K562 (cell line): ENCODE results near the gene VWF. TPM values are rescaled to one million over a fixed set of nuclear protein-coding genes. Genes with fewer than 3 reads are reported as not detected.

Experiments
- ATAC-seq: fragments of 200-7000 bp; cut with Tn5 transposase; 3 replicates; pipeline ENCODE4 v1.9.1; 2020; ENCODE audit warnings: moderate library complexity
- BruUV-seq: library from RNA; stranded (reverse); fragments of 400-500 nt; replicated peaks from 2 replicates; lab custom pipeline; 2021; lab: Mats Ljungman, UMichigan
- CTCF ChIA-PET: fragments of 300-600 bp; formaldehyde crosslinking; extraction: SDS; loops from one replicate; lab custom pipeline; 2021; ENCODE audit warnings: low intra/inter-chr PET ratio; lab: Yijun Ruan, JAX
- POLR2A ChIA-PET: fragments of 300-600, 350-650 bp; sonication (Branson Sonifier 250); formaldehyde crosslinking; extraction: SDS; loops from one replicate; lab custom pipeline; 2021; ENCODE audit warnings: antibody characterized with exemption, inconsistent platforms; lab: Yijun Ruan, JAX
- DNase-seq, 4 experiments: peaks; one replicate each; pipeline versions ENCODE4 v3.0.0 to v3.0.0-alpha.2; 2011 to 2018; ENCODE audit warnings: low spot score in 3 of 4, mixed read lengths in 3 of 4; ENCODE audit errors: extremely low read depth in 1 of 4
- FAIRE-seq: peaks from 2 replicates; lab custom pipeline; 2011; peaks lifted over from hg19 to GRCh38; lab: Jason Lieb, UNC
- H2AFZ ChIP-seq: 2 replicates; pipeline ENCODE4 v1.6.0; 2011; ENCODE audit warnings: low read depth, low read length, control low read depth, inconsistent platforms
- H3K27ac ChIP-seq: fragments of 200-600 bp; 3 replicates; pipeline ENCODE4 v1.8.0; 2011; ENCODE audit warnings: low read depth, mild to moderate bottlenecking, control low read depth, inconsistent platforms, low read length, moderate library complexity, mixed read lengths; ENCODE audit errors: extremely low read depth
- H3K27me3 ChIP-seq, 2 experiments: fragments of 300-600 bp in 1 of 2; 2 replicates in 1 of 2; 3 replicates in 1 of 2; pipeline versions ENCODE4 v1.6.0 to v1.8.0; 2011; ENCODE audit warnings: inconsistent platforms in 2 of 2, low read length in 2 of 2, mild to moderate bottlenecking in 1 of 2, mixed read lengths in 1 of 2, moderate library complexity in 1 of 2; ENCODE audit not compliant: control insufficient read depth in 2 of 2, insufficient read depth in 2 of 2
- H3K36me3 ChIP-seq: fragments of 300-600 bp; 3 replicates; pipeline ENCODE4 v1.8.0; 2011; ENCODE audit warnings: mild to moderate bottlenecking, low read length, inconsistent platforms; ENCODE audit not compliant: control insufficient read depth, insufficient read depth
- H3K4me1 ChIP-seq, 2 experiments: fragments of 200-600 bp in 1 of 2; replicated peaks in 1 of 2; 2 replicates in 1 of 2; 3 replicates in 1 of 2; pipeline versions ENCODE4 v1.5.1 to v1.8.0; 2011; ENCODE audit warnings: inconsistent platforms in 2 of 2, low read length in 2 of 2, mild to moderate bottlenecking in 1 of 2, mixed read lengths in 1 of 2, moderate library complexity in 1 of 2; ENCODE audit not compliant: control insufficient read depth in 2 of 2, insufficient read depth in 2 of 2
- H3K4me2 ChIP-seq: 2 replicates; pipeline ENCODE4 v1.6.1; 2011; ENCODE audit warnings: low read length, control low read depth, inconsistent platforms, mixed read lengths; ENCODE audit not compliant: insufficient read depth
- H3K4me3 ChIP-seq: fragments of 200-600 bp; sonication (generic), shearing (Covaris generic); 2 replicates; pipeline ENCODE4 v1.5.1; 2016; ENCODE audit warnings: control low read depth, inconsistent platforms
- H3K79me2 ChIP-seq: fragments of 200-600 bp; 3 replicates; pipeline ENCODE4 v1.8.0; 2011; ENCODE audit warnings: low read length, inconsistent platforms; ENCODE audit not compliant: control insufficient read depth, insufficient read depth
- H3K9ac ChIP-seq, 2 experiments: 2 replicates each; pipeline versions ENCODE4 v1.6.0 to v1.6.1; 2011; ENCODE audit warnings: low read depth in 2 of 2, low read length in 2 of 2, control low read depth in 1 of 2, inconsistent platforms in 1 of 2, mild to moderate bottlenecking in 1 of 2, mixed read lengths in 1 of 2; ENCODE audit not compliant: insufficient read depth in 1 of 2
- H3K9me1 ChIP-seq: one replicate; pipeline ENCODE4 v1.6.0; 2011; ENCODE audit warnings: inconsistent platforms, mild to moderate bottlenecking, low read length, moderate library complexity; ENCODE audit not compliant: control insufficient read depth, insufficient read depth
- H3K9me3 ChIP-seq: replicated peaks from 2 replicates; pipeline ENCODE4 v1.5.1; 2011; ENCODE audit warnings: low read depth, low read length, inconsistent platforms; ENCODE audit not compliant: control insufficient read depth, insufficient read depth
- H4K20me1 ChIP-seq: replicated peaks from 2 replicates; pipeline ENCODE4 v1.6.1; 2011; ENCODE audit warnings: low read length, inconsistent platforms, mixed read lengths; ENCODE audit not compliant: control insufficient read depth, insufficient read depth
- CSDE1 ChIP-seq, 2 experiments: fragments of 450-650 bp; IDR thresholded peaks; 2 replicates each; pipeline ENCODE4 v1.6.1; 2016; ENCODE audit warnings: mild to moderate bottlenecking in 1 of 2
- GATAD2B ChIP-seq: fragments of 450-650 bp; IDR thresholded peaks from 2 replicates; pipeline ENCODE4 v1.6.1; 2017; ENCODE audit warnings: mild to moderate bottlenecking, borderline replicate concordance
- HEY1 ChIP-seq: fragments of 250-450 bp; sonication (Bioruptor Pico); IDR thresholded peaks from 2 replicates; pipeline ENCODE4 v1.5.0; 2020; ENCODE audit warnings: mild to moderate bottlenecking, moderate library complexity, borderline replicate concordance
- MBD2 ChIP-seq: sonication (generic); IDR thresholded peaks from 2 replicates; pipeline ENCODE4 v1.6.1; 2016; ENCODE audit warnings: low read depth, borderline replicate concordance
- NELFE ChIP-seq: IDR thresholded peaks from 2 replicates; pipeline ENCODE4 v1.6.1; 2011; ENCODE audit warnings: mild to moderate bottlenecking; ENCODE audit not compliant: insufficient read depth, insufficient read length
- PCBP1 ChIP-seq: fragments of 200-400 bp; formaldehyde crosslinking; IDR thresholded peaks from 2 replicates; pipeline ENCODE4 v1.6.1; 2018; ENCODE audit warnings: mild to moderate bottlenecking, low read depth, low read length; ENCODE audit not compliant: poor library complexity, severe bottlenecking
- POLR2B ChIP-seq: fragments of 450-650 bp; IDR thresholded peaks from 2 replicates; pipeline ENCODE4 v1.6.1; 2018; ENCODE audit warnings: low read depth; ENCODE audit not compliant: partially characterized antibody
- POLR3A ChIP-seq: IDR thresholded peaks from 2 replicates; pipeline ENCODE4 v1.6.1; 2011; ENCODE audit warnings: borderline replicate concordance, mild to moderate bottlenecking, moderate library complexity; ENCODE audit not compliant: insufficient read length, insufficient read depth; ENCODE audit errors: extremely low read depth
- RBM34 ChIP-seq: fragments of 200-400 bp; formaldehyde crosslinking; IDR thresholded peaks from 2 replicates; pipeline ENCODE4 v1.6.1; 2018; ENCODE audit warnings: low read length, borderline replicate concordance; ENCODE audit not compliant: insufficient read depth
- SOX6 ChIP-seq: fragments of 450-650 bp; IDR thresholded peaks from 2 replicates; pipeline ENCODE4 v1.6.1; 2014; ENCODE audit warnings: mild to moderate bottlenecking
- SUPT5H ChIP-seq: fragments of 450-650 bp; IDR thresholded peaks from 2 replicates; pipeline ENCODE4 v1.6.1; 2016
- TCF7 ChIP-seq: sonication (generic); IDR thresholded peaks from 2 replicates; pipeline ENCODE4 v1.6.1; 2016; ENCODE audit warnings: antibody characterized with exemption, borderline replicate concordance
- ZNF586 ChIP-seq: fragments of 450-650 bp; formaldehyde crosslinking; conservative IDR thresholded peaks from 2 replicates; pipeline ENCODE4 v1.4.0; 2020; ENCODE audit warnings: mild to moderate bottlenecking, moderate library complexity
- ZNF695 ChIP-seq: fragments of 450-650 bp; formaldehyde crosslinking; IDR thresholded peaks from 2 replicates; pipeline ENCODE4 v1.4.0; 2020; ENCODE audit warnings: mild to moderate bottlenecking, moderate library complexity
- ZNF785 ChIP-seq: fragments of 250-450 bp; sonication (Bioruptor Pico); IDR thresholded peaks from 2 replicates; pipeline ENCODE4 v1.4.0; 2020; ENCODE audit warnings: mild to moderate bottlenecking
- WGBS: fragments of 100-300 bp; shearing (Covaris generic); methylation state at CpG from one replicate; pipeline ENCODE4 v1.1.6; 2016; ENCODE audit warnings: low coverage, mixed read lengths; ENCODE audit not compliant: insufficient coverage; ENCODE audit errors: missing lambda C conversion rate; 5-methylcytosine and 5-hydroxymethylcytosine counted together
- in situ Hi-C: fragments of 300-500 bp; cut with MboI; formaldehyde crosslinking; loops from 4 replicates; pipeline ENCODE4 v1.15.0; 2018; ENCODE audit warnings: inconsistent platforms, mixed read lengths
- intact Hi-C: fragments of 100-400 bp; cut with micrococcal nuclease; formaldehyde crosslinking; loops from 2 replicates; pipeline ENCODE4 v1.14.2; 2022
- polyA plus RNA-seq, 8 experiments: library from polyadenylated mRNA; depleted of rRNA in 4 of 8; stranded (reverse) in 5 of 8; unstranded in 3 of 8; fragments of >200 nt; fragmentation: Nextera tagmentation in 2 of 8; fragmentation: Illumina TruSeq in 1 of 8; extraction: Ambion mirVana in 2 of 8; extraction: Trizol in 1 of 8; gene quantifications; 2 replicates each; pipeline versions ENCODE4 v1.2.1 to v1.2.3, GENCODE V29; 2011 to 2014; ENCODE audit warnings: inconsistent platforms in 1 of 8, missing spikeins in 1 of 8
- total RNA-seq, 7 experiments: library from RNA; depleted of rRNA in 6 of 7; stranded (reverse); fragments of >200 nt in 6 of 7; fragmentation: Illumina TruSeq in 2 of 7; extraction: Trizol in 2 of 7; gene quantifications; 2 replicates each; pipeline versions ENCODE4 v1.2.1 to v1.2.3, GENCODE V29; 2011 to 2021; ENCODE audit warnings: low replicate concordance in 1 of 7
- TF ChIP-seq, protein P1 (sequence below): fragments of 450-650 bp; IDR thresholded peaks from 2 replicates; pipeline ENCODE4 v1.6.1; 2016; ENCODE audit warnings: antibody characterized with exemption
- TF ChIP-seq, protein P2 (sequence below): fragments of 200-800 bp; sonication (Bioruptor generic); IDR thresholded peaks from 2 replicates; pipeline ENCODE4 v1.6.1; 2017; ENCODE audit warnings: missing genetic modification characterization, missing compliant biosample characterization
- TF ChIP-seq, protein P3 (sequence below): fragments of 250-450 bp; sonication (Bioruptor Pico); IDR thresholded peaks from 2 replicates; pipeline ENCODE4 v1.4.0; 2020
- TF ChIP-seq, protein P4 (sequence below): sonication (generic); formaldehyde crosslinking; IDR thresholded peaks from 2 replicates; pipeline ENCODE4 v1.8.1; 2023; ENCODE audit warnings: mild to moderate bottlenecking, missing genetic modification reagents

The VWF gene
- total and polyA plus RNA-seq, 9 of the 15 experiments (the other 6 are each of a cell fraction or from before 2014, with no cell fraction given) = 0.53 TPM; not detected in 8

- Histone ChIP-seq H3K27me3 (peaks cover 9 to 38% of the 10 kb centered on the region in 2 experiments; a peak in 4 of 5 replicates), H3K4me1 (no peaks in the 10 kb centered on the region; a peak in 1 of 5 replicates), H3K79me2 (no peaks in the 10 kb centered on the region), H3K4me3 (no peak overlapping the region), H3K9me1 (no peaks in the 10 kb centered on the region), H2AFZ (no peak overlapping the region), H4K20me1 (no peaks in the 10 kb centered on the region), H3K36me3 (no peaks in the 10 kb centered on the region), H3K9me3 (no peaks in the 10 kb centered on the region), H3K9ac (no peak overlapping the region), H3K4me2 (no peak overlapping the region), H3K27ac (no peak overlapping the region)
- in situ Hi-C loops (no loop called here), intact Hi-C loops (no loop called here)
- BruUV-seq = no TSS peak
- ChIA-PET CTCF (no interaction called here), POLR2A (no interaction called here)
- FAIRE-seq (no peak), ATAC-seq (no peak), DNase-seq (no peak)
- TF ChIP-seq, protein P1, sequence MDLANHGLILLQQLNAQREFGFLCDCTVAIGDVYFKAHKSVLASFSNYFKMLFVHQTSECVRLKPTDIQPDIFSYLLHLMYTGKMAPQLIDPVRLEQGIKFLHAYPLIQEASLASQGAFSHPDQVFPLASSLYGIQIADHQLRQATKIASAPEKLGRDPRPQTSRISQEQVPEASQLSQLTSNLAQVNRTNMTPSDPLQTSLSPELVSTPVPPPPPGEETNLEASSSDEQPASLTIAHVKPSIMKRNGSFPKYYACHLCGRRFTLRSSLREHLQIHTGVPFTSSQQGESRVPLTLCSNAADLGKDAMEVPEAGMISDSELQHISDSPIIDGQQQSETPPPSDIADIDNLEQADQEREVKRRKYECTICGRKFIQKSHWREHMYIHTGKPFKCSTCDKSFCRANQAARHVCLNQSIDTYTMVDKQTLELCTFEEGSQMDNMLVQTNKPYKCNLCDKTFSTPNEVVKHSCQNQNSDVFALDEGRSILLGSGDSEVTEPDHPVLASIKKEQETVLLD = no peak
- TF ChIP-seq MBD2 = no peak
- TF ChIP-seq POLR3A = no peak
- TF ChIP-seq, protein P2, sequence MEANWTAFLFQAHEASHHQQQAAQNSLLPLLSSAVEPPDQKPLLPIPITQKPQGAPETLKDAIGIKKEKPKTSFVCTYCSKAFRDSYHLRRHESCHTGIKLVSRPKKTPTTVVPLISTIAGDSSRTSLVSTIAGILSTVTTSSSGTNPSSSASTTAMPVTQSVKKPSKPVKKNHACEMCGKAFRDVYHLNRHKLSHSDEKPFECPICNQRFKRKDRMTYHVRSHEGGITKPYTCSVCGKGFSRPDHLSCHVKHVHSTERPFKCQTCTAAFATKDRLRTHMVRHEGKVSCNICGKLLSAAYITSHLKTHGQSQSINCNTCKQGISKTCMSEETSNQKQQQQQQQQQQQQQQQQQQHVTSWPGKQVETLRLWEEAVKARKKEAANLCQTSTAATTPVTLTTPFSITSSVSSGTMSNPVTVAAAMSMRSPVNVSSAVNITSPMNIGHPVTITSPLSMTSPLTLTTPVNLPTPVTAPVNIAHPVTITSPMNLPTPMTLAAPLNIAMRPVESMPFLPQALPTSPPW = no peak
- TF ChIP-seq POLR2B = no peak
- TF ChIP-seq, protein P3, sequence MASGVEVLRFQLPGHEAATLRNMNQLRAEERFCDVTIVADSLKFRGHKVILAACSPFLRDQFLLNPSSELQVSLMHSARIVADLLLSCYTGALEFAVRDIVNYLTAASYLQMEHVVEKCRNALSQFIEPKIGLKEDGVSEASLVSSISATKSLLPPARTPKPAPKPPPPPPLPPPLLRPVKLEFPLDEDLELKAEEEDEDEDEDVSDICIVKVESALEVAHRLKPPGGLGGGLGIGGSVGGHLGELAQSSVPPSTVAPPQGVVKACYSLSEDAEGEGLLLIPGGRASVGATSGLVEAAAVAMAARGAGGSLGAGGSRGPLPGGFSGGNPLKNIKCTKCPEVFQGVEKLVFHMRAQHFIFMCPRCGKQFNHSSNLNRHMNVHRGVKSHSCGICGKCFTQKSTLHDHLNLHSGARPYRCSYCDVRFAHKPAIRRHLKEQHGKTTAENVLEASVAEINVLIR (CRISPR knock-in tag) = no peak
- TF ChIP-seq NELFE = no peak
- TF ChIP-seq ZNF586 (CRISPR knock-in tag) = no peak
- no peak for TF ChIP-seq CSDE1 (IDR thresholded peaks at IDR 0.05)
- no peak for TF ChIP-seq RBM34
- no peak for TF ChIP-seq TCF7
- no peak for TF ChIP-seq ZNF785 (CRISPR knock-in tag)
- no peak for TF ChIP-seq HEY1
- TF ChIP-seq SUPT5H = no peak
- no peak for TF ChIP-seq PCBP1
- TF ChIP-seq, protein P4, sequence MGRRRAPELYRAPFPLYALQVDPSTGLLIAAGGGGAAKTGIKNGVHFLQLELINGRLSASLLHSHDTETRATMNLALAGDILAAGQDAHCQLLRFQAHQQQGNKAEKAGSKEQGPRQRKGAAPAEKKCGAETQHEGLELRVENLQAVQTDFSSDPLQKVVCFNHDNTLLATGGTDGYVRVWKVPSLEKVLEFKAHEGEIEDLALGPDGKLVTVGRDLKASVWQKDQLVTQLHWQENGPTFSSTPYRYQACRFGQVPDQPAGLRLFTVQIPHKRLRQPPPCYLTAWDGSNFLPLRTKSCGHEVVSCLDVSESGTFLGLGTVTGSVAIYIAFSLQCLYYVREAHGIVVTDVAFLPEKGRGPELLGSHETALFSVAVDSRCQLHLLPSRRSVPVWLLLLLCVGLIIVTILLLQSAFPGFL = no peak
- no peak for TF ChIP-seq ZNF695 (CRISPR knock-in tag)
- no peak for TF ChIP-seq SOX6
- TF ChIP-seq GATAD2B = no peak
- WGBS = 5% methylated on average over 4 of the region's 4 CpGs
Observed at GRCh38 chr12:6083601-6084000, 40.9 kb downstream of the VWF start.
